C4-2B (cell line): Measurements from ENCODE around the gene ANO2.

Experiments used
- ZFX ChIP-seq: fragments of 450-650 bp; IDR thresholded peaks from 2 replicates; pipeline ENCODE4 v1.6.1; 2017
- TF ChIP-seq, protein P1 (sequence below): fragments of 450-650 bp; conservative IDR thresholded peaks from 2 replicates; pipeline ENCODE4 v1.5.1; 2017; ENCODE audit warnings: mild to moderate bottlenecking

DNA sequence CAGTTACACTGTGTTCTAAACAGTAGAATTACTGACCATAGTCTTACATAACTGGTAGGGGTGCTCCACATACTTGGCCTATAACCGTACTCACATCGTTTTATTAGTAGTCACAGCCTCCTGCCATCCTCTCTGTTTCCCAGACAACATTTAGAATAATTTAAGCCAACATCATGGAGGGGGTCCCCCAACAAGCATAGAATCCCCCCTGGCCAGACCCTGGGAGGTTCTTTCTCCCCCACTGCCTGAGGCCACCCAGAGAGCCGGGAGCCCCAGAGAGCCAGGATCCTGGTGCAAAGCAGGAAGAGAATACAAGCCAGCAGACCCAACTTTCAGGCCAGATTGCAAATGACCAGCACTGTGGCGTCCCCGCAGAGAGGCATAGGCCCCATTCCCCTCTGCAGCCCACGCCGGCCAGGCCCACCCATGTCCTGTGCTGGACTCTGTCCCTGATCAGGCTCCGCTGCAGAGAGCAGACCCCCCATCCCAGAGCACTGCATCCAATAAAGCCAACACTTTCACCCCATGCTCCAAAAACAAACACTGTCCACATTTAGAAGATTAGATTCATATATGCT, 317.9 kb downstream of the ANO2 start:
- TF ChIP-seq, protein P1, sequence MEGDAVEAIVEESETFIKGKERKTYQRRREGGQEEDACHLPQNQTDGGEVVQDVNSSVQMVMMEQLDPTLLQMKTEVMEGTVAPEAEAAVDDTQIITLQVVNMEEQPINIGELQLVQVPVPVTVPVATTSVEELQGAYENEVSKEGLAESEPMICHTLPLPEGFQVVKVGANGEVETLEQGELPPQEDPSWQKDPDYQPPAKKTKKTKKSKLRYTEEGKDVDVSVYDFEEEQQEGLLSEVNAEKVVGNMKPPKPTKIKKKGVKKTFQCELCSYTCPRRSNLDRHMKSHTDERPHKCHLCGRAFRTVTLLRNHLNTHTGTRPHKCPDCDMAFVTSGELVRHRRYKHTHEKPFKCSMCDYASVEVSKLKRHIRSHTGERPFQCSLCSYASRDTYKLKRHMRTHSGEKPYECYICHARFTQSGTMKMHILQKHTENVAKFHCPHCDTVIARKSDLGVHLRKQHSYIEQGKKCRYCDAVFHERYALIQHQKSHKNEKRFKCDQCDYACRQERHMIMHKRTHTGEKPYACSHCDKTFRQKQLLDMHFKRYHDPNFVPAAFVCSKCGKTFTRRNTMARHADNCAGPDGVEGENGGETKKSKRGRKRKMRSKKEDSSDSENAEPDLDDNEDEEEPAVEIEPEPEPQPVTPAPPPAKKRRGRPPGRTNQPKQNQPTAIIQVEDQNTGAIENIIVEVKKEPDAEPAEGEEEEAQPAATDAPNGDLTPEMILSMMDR, result no peak
- no peak for TF ChIP-seq ZFX
